GM12873 (cell line): ENCODE data around the gene ST3GAL2.

Experiments used
- CTCF ChIP-seq: IDR thresholded peaks from 2 replicates; pipeline ENCODE4 v1.5.1; 2012; ENCODE audit warnings: low read depth, mild to moderate bottlenecking, moderate library complexity, low read length, control low read depth; ENCODE audit not compliant: insufficient read depth; ENCODE audit errors: missing control alignments

The ST3GAL2 gene

GRCh38 chr16:70438585-70438968 lies 323 bp downstream of the ST3GAL2 start:
- TF ChIP-seq CTCF = no peak

GRCh38 chr16:70437582-70438557 lies 1.0 kb downstream of the ST3GAL2 start:
- TF ChIP-seq CTCF = no peak

GRCh38 chr16:70437017-70437581 lies 1.8 kb downstream of the ST3GAL2 start:
- no peak for TF ChIP-seq CTCF

GRCh38 chr16:70434484-70435260 lies 4.2 kb downstream of the ST3GAL2 start:
- TF ChIP-seq CTCF = no peak

GRCh38 chr16:70433458-70434103 lies 5.3 kb downstream of the ST3GAL2 start:
- TF ChIP-seq CTCF = no peak

GRCh38 chr16:70432723-70433457 lies 6.0 kb downstream of the ST3GAL2 start:
- TF ChIP-seq CTCF = no peak
